NK-92 (cell line): ENCODE measurements around the gene MDM4.

Experiments
- DNase-seq: peaks from one replicate; lab custom pipeline; 2025; ENCODE audit not compliant: unreplicated experiment; lab: John Stamatoyannopoulos, UW

Gene MDM4

DNA sequence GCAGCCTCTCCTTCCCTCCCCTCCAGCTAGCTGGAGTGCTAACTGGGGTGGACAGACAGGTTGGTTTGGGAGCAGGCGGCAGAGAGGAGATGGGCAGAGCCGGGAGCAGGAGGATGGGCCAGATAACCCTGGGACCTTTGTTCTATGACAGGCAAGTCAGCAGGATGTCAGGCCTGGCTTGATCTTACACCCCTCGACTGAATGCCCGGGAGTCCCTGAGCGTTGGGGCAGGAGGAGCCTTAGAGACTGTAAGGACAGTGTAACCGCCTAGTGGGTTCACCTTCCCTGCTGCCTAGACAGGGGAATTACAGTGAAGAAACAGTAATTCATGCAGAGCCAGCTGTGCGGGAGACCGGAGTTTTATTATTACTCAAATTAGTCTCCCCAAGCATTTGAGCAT is 60.2 kb downstream of the MDM4 start:
- DNase-seq, result no peak

DNA sequence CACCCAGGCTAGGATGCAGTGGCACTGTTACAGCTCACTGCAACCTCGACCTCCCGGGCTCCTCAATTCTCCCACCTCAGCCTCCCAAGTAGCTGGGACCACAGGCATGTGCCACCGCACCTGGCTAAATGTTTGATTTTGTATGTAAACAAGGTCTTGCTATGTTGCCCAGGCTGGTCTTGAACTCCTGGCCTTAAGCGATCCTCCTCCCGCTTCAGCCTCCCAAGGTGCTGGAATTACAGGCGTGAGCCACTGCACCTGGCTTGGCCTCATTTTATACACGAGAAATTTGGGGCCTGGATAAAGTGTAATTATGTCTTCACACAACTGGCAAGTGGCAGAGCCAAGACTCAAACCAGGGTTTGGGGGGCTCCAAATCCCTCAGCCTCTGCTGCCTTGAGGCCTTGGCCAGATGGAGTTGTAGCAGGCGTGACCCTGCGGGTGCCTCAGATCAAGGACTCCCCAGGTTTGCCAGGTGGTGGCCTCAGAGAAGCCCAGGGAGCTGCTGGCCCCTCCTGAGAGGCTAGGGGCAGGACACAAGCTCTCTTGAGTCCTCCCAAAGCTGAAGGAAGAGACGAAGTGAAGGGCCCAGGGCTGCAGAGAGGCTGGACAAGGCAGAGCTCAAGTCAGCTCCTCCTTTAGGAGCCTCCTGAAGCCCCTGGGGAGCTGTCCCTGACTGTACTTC is 61.7 kb downstream of the MDM4 start:
- no peak for DNase-seq

DNA sequence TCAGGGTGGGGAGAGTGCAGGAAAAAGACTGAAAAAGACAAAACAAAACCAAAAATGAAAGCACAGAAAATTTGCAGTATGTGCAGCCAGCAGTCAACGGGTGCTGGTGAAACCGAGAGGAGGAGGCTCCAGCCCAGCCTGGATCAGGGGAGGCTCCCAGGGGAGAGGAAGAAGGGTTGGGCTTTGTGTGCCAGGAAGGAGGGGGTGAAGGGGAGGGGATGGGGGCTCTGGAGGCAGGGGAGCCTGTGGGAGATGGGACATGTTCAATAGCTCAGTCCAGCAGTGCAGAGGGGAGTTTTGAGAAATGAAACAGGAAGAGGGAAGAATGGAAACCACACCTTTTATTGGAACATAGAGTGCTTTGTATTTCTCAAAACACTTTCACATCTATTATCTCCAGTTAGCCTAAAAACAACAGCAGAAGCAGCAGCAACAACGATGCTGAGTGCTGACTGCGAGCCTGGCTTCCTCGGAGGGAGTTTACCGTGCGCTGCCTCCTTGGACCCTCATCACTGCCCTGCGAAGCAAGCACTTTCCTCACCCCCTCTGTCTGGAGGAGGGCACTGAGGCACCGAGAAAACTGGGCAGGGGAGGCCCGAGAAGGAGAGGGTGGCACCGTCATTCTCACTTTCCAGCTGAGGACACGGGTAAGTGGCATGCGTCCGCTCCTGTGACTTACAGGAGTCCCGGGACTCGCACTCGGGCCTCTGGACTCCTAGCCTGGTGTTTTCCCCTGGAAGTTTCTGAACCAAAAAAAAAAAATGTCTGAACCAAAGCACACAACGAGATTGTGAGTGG is 62.9 kb downstream of the MDM4 start:
- DNase-seq, result no peak

DNA sequence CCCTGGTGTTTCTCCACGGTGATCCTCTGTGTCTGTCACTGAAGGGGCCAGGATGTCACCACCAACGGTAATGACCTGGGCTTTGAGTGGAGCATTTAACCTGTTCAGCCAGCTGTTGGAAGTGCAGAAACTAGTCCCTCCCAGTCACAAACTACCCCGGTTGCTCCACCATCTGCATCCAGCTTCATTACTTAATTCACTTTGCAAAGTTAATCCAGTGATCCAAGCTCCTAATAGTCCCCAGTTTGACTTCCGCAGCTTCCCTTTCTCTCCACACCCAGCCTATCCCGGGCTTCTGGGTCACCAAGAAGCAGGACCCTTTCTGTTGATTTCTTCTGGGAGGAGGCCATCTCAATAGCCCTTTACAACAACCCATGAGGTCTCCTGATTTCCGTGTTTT is 63.5 kb downstream of the MDM4 start:
- no peak for DNase-seq

DNA sequence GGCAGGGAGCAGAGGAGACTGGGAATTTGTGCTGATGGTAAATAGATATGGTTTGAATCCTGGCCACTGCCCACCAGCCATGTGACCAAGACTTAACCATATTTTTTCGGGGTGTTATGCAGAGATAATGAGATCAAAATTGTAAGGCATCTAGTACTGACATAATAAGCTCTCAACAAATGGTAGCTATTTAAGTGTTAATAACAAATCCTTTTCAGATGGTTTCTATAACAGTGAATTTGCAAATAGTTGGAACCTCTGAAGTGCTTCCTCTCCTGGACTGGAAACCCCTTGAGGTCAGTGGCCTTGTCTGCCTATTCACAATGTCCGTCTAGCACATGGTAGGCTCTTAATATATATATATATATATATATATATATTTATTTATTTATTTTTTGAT is 64.7 kb downstream of the MDM4 start:
- DNase-seq, result no peak

DNA sequence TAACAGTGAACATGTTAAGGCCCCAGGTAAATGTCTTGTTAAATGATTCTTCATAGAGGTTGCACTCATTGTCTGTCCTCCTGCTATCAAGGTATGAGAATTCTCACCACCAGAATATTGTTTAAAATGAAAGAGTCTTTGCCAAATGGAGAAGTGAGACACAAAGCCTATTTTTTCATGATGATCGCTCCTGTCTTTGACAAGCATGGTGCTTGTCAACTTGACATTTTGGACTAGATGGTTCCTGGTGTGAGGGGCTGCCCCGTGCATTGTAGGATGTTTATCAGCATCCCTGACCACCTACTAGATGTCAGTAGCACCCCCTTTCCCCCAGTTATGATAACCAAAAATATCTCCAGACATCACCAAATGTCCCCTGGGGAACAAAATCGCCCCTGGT is 65.6 kb downstream of the MDM4 start:
- no peak for DNase-seq

DNA sequence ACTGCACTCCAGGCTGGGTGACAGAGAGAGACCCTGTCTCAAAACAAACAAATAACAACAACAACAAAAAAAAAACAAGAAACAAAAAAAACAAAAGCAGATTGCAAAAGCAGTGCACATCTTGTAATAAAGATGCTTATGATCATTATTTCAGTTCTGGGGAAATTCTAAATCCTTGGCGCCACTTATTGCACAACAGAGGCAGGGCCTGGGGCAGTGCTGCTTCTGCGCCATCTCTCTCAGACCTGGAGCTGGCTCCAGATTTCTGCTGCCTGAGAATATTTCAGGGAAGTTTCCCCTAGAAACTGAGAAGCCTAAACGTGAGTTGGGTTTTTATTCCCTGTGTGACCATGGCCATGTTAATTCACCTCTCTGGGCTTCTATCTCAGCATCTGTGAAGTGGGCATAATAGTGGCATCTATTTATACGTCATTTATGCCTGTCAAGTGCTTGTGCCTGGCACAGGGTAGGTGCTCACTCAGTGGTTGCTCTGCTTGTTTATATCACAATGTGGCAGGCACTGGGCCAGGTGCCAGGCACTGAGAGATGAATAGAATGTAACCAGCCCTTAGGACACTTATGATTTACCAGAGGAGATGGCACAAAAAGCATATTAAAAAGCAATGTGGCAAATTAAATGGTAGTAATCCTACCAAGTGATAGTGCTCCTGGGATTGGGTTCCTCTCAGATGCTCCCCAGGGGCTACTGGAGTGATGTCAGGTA is 67.9 kb downstream of the MDM4 start:
- no peak for DNase-seq

DNA sequence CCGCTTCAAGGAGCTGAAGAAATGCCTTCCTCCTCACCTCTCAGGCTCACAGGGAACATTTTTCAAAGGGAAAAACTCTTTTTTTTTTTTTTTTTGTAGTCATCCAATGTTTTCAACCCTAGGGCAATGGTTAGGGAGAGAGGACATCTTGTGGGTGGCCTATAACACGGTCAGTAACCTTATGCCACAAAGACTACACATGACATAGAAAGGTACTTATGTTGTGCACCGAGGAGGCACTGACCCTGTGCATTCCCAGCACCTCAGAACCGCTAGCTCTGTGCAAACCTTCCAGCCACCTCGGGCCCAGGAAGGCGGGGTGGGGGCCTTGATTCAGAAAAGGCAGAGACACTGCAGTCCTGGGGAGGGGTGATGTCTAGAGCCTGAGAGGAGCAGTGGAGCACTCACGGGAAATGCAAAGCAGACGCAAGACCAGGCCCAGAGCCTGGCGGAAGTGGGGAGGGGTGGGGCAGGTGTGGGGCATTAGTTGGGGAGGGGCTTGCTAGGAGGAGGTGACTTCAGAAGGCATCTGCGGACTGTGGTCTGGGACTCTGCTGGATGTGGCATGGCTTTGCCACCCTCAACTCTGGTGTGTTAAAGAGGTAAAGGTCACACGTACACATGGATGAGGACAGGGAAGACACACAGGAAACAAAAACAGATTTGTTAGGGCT is 68.6 kb downstream of the MDM4 start:
- no peak for DNase-seq

DNA sequence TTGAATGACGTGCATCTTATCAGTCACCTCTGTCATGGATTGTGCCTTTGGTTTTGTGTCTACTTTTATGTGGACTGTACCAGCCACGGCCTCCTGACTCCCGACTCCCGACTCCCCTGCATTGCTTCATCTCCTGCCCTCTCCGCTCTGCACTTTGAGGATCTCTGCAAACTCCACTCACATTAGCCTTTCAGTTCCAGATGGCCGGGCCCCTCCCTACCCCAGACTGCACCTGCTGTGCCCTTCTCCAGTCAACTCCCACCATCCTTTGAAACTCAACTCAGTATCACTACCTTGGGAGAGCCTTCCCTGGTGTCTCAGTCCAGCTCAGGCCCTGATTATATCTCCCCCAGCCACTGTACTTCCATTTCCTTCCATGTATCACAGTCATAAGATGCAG is 71.4 kb downstream of the MDM4 start:
- no peak for DNase-seq

DNA sequence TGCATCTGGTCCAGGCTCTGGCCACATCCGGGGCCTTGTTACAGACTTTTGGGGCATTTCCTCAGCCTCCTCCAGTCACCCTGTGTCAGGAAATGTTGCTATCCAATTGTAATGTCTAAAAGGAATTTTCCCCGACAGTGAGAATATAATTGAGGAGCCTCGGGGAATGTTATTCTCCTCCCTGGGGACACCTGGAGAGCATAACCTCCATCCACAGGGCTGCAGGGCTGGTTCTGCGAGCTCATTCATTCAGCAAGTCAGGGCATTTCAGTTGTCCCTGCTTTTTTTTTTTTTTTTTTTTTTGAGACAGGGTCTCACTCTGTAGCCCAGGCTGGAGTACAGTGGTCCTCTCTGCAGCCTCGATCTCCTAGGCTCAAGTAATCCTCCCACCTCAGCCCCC is 72.6 kb downstream of the MDM4 start:
- no peak for DNase-seq

DNA sequence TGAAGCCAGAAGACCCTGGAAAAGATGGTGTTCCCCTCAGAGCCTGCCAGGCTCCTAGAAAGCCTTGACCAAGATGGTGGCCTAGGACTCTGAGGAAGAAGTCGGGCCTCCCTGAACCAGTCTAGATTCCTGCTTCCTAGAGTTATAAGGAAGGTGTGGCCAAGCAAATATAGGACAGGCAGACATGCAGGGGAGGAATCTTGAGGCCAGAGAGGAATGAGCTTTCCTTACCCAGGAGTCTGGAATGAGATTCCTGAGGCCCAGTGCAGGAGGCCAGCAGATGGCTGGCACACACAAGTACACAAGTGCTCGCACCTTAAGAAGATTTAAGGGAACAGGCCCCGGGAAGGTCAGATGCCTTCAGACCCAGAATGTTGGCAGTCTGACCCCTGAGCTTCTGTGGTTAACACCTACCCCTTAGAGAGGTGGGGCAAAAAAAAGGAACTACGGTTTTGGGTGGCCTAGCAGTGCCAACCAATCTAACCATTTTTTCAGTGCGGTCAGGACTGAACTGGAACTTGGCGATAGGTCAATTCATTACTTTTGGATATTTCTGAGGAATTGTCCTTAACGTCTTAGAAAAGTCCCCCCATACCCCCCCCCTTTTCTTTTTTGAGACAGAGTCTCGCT is 73.3 kb downstream of the MDM4 start:
- no peak for DNase-seq

DNA sequence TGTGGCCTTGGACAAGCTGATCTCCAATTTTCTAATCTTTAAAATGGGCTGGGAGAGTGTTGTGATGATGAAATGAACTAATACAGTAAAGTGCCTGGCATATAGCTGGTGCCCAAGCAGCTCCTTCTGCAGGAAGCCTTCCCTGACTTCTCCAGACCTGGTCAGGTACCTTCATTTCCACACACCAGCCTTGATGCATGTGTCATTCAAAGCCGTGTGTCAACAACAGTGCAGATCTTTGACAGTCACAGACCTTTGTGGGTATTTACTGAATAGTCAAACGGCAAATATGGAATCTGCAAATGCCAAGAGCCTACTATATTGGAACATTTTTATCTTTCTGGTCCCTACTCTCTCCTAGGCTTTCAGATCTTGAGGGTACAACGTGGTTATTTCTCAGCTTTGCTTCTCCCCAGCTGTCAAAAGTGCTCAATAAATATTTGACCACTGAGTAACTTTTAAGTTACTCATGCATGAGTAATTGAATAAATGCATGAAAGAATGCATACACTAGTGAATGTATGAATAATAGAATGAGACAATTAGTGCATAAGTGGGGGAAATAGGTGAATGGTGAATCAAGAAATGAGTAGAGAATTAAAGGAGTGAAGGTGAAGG is 75.4 kb downstream of the MDM4 start:
- no peak for DNase-seq

DNA sequence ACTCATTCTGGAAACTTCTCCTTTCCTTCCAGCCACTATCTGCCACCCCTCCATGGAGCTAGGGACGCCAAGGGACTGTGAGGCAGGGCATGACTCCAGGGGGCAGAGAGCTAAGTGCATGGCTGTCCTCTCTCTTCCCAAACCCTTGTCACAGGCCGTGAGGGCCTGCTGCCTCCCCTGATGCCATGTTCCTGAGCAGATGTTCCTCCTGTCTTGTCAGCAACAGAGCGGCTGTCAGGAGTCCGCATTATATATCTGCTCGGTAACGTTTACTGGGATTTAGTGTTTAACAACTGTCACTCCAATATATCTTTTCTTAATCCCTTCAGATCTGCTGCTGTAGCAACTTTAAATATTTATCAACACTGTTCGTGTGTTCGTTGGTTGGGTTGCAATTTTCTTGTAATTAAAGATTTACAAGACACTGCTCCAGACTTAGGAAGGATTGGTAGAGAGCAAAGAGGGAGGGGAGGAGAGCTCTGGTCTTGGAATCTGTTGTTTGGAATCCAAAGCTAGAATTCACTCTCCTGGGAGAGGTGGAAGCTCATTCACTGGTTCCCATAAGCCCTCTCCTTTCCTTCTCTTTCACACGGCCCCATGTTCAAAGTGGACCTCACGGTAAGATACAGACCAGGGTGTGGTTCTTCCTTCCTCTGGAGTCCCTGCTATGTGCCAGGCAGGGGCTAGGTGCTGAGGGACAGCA is 76.2 kb downstream of the MDM4 start:
- no peak for DNase-seq

DNA sequence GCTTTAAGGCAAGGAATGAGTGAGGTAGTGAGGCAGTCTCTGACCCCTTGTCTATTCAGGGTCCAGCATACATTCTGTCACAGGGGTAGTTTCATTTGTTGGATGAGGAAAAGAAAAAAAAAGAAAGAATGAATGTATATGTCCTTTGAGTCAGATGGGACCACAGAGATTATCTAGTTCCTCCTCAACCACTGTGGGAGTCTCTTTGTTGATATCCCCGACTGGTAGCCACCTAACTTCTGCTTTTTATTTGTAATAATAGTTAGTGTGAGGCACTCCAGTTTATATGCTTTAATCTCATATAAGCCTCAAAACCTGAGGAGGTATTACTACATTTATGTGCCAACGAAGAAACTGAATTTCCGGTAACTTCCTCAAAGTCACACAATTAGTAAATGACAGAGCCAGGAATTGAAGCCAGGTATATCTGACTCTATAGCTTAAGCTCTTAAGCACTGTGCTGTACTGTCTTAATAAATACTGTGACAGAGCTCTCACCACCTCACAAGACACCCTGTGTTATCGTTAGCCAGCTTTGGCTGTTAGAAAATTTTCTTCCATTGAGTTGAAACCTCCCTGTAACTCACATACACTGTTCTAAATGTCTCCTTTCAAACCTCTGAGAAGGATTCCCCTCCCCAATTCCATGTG is 82.2 kb downstream of the MDM4 start:
- DNase-seq, result no peak

DNA sequence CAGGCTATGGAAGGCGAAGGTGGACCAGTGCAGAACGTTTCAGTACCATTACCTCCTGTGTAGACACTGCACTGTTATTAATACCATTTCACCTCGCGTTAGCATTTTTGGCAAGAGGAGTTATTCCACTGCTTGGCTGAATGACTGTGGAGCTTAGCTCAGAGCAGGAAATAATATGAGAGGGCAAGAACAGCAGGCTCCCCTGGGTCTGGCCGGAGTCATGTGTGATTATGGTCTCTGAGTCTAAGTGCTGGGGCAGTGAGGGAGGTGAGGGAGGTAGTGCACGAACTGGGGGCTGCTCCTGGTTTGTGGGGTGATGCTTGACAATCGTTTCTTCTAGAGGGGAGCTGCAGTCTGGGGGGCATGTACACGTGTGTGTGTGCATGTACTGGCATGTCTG is 82.9 kb downstream of the MDM4 start:
- no peak for DNase-seq

DNA sequence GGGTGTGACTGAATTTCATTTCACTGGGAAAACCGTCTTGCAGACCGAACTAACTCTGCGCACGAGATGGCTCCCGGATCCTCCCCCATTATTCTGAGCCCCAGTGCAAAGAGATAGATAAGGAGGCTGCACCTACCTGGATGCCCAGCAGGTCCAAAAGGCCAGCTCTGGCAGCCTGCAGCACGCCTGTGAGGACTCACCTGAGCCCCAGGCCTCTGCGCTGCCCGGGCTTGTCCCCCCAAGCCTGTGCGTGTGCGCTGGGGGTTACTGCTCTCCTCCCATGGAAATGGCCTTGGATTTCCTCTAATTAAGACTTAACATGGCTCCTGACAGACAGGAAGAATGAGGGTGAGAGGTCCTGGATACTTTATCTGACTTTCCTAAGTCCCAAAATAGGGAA is 83.4 kb downstream of the MDM4 start:
- DNase-seq, result no peak

DNA sequence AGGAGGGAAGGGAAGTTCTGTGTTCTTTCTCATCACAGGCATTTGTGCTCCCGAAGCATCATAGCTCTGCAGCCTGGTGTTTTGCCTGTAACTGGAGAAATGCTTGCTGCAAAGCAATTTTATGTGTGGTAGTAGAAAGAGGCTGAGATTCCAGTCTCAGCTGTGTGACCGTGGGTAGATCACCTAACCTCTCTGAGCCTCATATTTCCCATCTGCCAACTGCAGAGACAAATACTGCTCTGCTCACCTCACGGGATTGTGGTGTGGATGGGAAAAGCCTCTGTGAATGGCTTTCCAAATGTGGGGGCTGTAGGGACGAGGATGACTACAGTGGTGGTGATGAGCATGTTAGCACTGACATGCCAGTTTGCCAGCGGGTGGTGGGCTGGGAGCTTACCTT is 84.0 kb downstream of the MDM4 start:
- no peak for DNase-seq

DNA sequence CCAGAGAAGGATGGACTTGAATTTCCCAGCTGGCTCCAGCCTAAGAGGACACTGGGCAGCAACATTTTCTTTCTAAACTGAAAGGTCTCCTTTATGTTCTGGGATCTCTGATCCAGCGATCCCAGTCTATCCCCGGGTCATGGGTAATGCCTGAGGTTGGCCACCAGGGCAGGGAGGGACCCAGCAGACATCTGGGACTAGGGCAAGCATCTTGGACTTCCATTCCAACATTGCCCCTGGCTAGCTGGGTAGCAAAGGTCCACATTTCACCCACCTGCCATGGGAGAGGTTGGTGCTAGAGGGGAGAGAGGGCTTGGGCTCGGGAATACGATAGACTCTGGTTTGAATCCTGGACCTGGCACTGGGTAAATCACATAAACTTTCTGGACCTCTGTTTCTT is 84.8 kb downstream of the MDM4 start:
- no peak for DNase-seq

DNA sequence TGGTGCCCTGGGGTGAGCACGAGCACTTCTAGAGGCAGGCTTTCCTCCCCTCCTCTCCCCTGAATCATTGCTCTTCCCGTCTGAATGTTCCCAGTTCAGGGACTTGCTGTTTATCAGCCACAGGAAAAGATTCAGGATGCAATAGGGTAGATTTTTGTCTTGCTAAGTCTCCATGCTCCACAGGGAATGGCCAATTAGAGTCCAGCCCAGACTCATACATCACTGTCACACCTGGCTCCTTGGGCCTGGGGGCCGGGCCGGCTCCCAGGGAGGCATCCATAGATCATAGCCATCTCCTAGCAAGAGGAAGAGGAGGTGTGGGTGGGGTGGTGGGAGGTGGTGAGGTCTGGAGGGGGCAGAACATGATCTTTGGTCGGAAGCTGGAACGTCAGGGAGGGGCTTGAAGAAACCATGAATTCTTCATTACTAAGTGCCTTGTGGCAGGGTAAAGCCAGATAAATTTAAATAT is 85.9 kb downstream of the MDM4 start:
- no peak for DNase-seq
